ENCODE measurements around the gene EBI3. TPM values are rescaled to one million over a fixed set of nuclear protein-coding genes. Genes with fewer than 3 reads are reported as not detected.
"Not testable (repeated sequence)": the region's sequence is repeated elsewhere in the genome, so short reads cannot be mapped to it uniquely, and the experiment has no call there.

The EBI3 gene
- total RNA-seq, 1 experiment from 2014 or later: 3.0 TPM

DNA sequence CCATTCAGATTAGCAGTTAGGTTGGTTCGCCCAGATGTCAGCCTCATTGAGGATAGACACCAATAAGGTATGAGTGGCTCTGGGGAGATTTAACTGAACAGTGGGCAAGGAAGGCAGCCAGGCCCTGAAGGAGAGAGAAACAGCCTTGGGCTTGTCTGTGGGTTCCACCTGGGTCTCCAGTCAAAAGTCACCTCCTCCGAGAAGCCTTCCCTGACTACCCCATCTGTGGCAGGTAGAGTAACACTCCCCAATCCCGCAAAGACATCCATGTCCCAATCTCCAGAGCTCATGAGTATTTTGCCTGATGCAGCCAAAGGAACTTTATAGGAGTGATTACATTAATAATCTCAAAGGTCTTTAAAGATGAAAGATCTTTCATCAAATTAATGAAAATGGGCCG lies 9.5 kb downstream of the EBI3 start:
- BruUV-seq (replicated peaks): no TSS peak
- CTCF ChIA-PET: interaction anchor here (0.7 kb wide), 1 partner anchor 38 kb away, joined by 8 read pairs; no protein-coding TSS in a partner anchor
- ATAC-seq (no peak), DNase-seq (ENCODE audit: low read depth, low spot score) (no peak)
- H3K27me3 ChIP-seq (ENCODE audit: control insufficient read depth, insufficient read depth, low read length): no peaks in the 10 kb centered on the region
- intact Hi-C loops (cut with micrococcal nuclease; ENCODE audit: unreplicated experiment) (no loop called here), in situ Hi-C loops (cut with HindIII; ENCODE audit: low pct_unique_long_range_greater_than_20kb, low sequenced_read_pairs) (no loop called here)
- no peaks in the 10 kb centered on the region for H3K9me3 ChIP-seq (ENCODE audit: control insufficient read depth, insufficient read depth, low read depth, low read length)
- POLR2A ChIA-PET: no interaction called here
- H3K4me3 ChIP-seq (ENCODE audit: low read depth in 2 of 2, low read length in 2 of 2): no peak overlapping the region
- H3K36me3 ChIP-seq (ENCODE audit: control insufficient read depth, insufficient read depth, low read length): no peaks in the 10 kb centered on the region
- no peaks in the 10 kb centered on the region for H3K4me1 ChIP-seq (ENCODE audit: control insufficient read depth, insufficient read depth, low read length)
- no peak overlapping the region for H3K27ac ChIP-seq (ENCODE audit: low read length)
- no peak for TF ChIP-seq SIN3A (IDR thresholded peaks at IDR 0.05; ENCODE audit: borderline replicate concordance, insufficient read depth, low read depth, low read length)
- TF ChIP-seq, protein P1, sequence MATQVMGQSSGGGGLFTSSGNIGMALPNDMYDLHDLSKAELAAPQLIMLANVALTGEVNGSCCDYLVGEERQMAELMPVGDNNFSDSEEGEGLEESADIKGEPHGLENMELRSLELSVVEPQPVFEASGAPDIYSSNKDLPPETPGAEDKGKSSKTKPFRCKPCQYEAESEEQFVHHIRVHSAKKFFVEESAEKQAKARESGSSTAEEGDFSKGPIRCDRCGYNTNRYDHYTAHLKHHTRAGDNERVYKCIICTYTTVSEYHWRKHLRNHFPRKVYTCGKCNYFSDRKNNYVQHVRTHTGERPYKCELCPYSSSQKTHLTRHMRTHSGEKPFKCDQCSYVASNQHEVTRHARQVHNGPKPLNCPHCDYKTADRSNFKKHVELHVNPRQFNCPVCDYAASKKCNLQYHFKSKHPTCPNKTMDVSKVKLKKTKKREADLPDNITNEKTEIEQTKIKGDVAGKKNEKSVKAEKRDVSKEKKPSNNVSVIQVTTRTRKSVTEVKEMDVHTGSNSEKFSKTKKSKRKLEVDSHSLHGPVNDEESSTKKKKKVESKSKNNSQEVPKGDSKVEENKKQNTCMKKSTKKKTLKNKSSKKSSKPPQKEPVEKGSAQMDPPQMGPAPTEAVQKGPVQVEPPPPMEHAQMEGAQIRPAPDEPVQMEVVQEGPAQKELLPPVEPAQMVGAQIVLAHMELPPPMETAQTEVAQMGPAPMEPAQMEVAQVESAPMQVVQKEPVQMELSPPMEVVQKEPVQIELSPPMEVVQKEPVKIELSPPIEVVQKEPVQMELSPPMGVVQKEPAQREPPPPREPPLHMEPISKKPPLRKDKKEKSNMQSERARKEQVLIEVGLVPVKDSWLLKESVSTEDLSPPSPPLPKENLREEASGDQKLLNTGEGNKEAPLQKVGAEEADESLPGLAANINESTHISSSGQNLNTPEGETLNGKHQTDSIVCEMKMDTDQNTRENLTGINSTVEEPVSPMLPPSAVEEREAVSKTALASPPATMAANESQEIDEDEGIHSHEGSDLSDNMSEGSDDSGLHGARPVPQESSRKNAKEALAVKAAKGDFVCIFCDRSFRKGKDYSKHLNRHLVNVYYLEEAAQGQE (IDR thresholded peaks at IDR 0.05; ENCODE audit: insufficient read depth in 1 of 2, low read depth in 2 of 2, low read length in 1 of 2): no peak
- no peak for TF ChIP-seq TCF7L2 (IDR thresholded peaks at IDR 0.05; ENCODE audit: low read depth, low read length)
- no peak for TF ChIP-seq POLR2AphosphoS5 (IDR thresholded peaks at IDR 0.05; ENCODE audit: low read depth, low read length)
- no peak for TF ChIP-seq CTCF (IDR thresholded peaks at IDR 0.05)

- no TSS peak for BruUV-seq (replicated peaks)
- Histone ChIP-seq H3K27ac (ENCODE audit: low read length) (no peak overlapping the region), H3K4me3 (ENCODE audit: low read depth in 2 of 2, low read length in 2 of 2) (no peak overlapping the region), H3K9me3 (ENCODE audit: control insufficient read depth, insufficient read depth, low read depth, low read length) (no peaks in the 10 kb centered on the region), H3K36me3 (ENCODE audit: control insufficient read depth, insufficient read depth, low read length) (no peaks in the 10 kb centered on the region), H3K27me3 (ENCODE audit: control insufficient read depth, insufficient read depth, low read length) (no peaks in the 10 kb centered on the region), H3K4me1 (ENCODE audit: control insufficient read depth, insufficient read depth, low read length) (peaks cover 4% of the 10 kb centered on the region; the same call in 1 of the 2 replicates)
- no peak for ATAC-seq
- ChIA-PET POLR2A (no interaction called here), CTCF (no interaction called here)
- in situ Hi-C loops (cut with HindIII; ENCODE audit: low pct_unique_long_range_greater_than_20kb, low sequenced_read_pairs): no loop called here
- no peak for DNase-seq (ENCODE audit: low read depth, low spot score)
- no peak for TF ChIP-seq SIN3A (IDR thresholded peaks at IDR 0.05; ENCODE audit: borderline replicate concordance, insufficient read depth, low read depth, low read length)
- TF ChIP-seq CTCF (IDR thresholded peaks at IDR 0.05): no peak
- no peak for TF ChIP-seq TCF7L2 (IDR thresholded peaks at IDR 0.05; ENCODE audit: low read depth, low read length)
- TF ChIP-seq POLR2AphosphoS5 (IDR thresholded peaks at IDR 0.05; ENCODE audit: low read depth, low read length): no peak
- TF ChIP-seq, protein P1 (IDR thresholded peaks at IDR 0.05; ENCODE audit: insufficient read depth in 1 of 2, low read depth in 2 of 2, low read length in 1 of 2): no peak
- intact Hi-C loops (cut with micrococcal nuclease; ENCODE audit: unreplicated experiment): no loop called here
Measured at GRCh38 chr19:4241824-4242430, 12.6 kb downstream of the EBI3 start.

GRCh38 chr19:4245938-4246337 lies 16.6 kb downstream of the EBI3 start:
- H3K4me3 ChIP-seq (ENCODE audit: low read depth in 2 of 2, low read length in 2 of 2); H3K9me3 ChIP-seq (ENCODE audit: control insufficient read depth, insufficient read depth, low read depth, low read length); ATAC-seq; H3K27me3 ChIP-seq (ENCODE audit: control insufficient read depth, insufficient read depth, low read length); DNase-seq (ENCODE audit: low read depth, low spot score); H3K4me1 ChIP-seq (ENCODE audit: control insufficient read depth, insufficient read depth, low read length); in situ Hi-C loops (cut with HindIII; ENCODE audit: low pct_unique_long_range_greater_than_20kb, low sequenced_read_pairs); H3K36me3 ChIP-seq (ENCODE audit: control insufficient read depth, insufficient read depth, low read length); POLR2A ChIA-PET; CTCF ChIA-PET; intact Hi-C loops (cut with micrococcal nuclease; ENCODE audit: unreplicated experiment); BruUV-seq (replicated peaks): not testable (repeated sequence)
- H3K27ac ChIP-seq (ENCODE audit: low read length): peak overlapping the region; percentile 96

Data from Panc1 (cell line).